Endometrial microvascular endothelial cells (primary cell): Measurements from ENCODE around the gene HDAC9. TPM values are rescaled to one million over a fixed set of nuclear protein-coding genes. Genes with fewer than 3 reads are reported as not detected.
"Not testable (repeated sequence)": the region's sequence is repeated elsewhere in the genome, so short reads cannot be mapped to it uniquely, and the experiment has no call there.

Source experiments
- in situ Hi-C: cut with HindIII; loops from 2 replicates; pipeline ENCODE4 v1.10.0; 2017; ENCODE audit warnings: low sequenced_read_pairs, low pct_unique_long_range_greater_than_20kb; ENCODE audit errors: inconsistent ontology term
- total RNA-seq: library from RNA; depleted of rRNA; stranded (reverse); fragments of >200 nt; gene quantifications from one replicate; pipeline ENCODE4 v1.2.3, GENCODE V29; 2015; ENCODE audit errors: inconsistent ontology term

HDAC9 gene
- total RNA-seq, 1 donor from 2014 or later: 6.3 TPM

- in situ Hi-C loops: not testable (repeated sequence)
These were observed 240.5 kb downstream of the HDAC9 start for GRCh38 chr7:18736012-18736411.

GRCh38 chr7:18740579-18740988, 245.0 kb downstream of the HDAC9 start:
- in situ Hi-C loops: no loop called here

GRCh38 chr7:18753972-18754610, 258.5 kb downstream of the HDAC9 start:
- in situ Hi-C loops: no loop called here

- in situ Hi-C loops: no loop called here
These were observed 259.2 kb downstream of the HDAC9 start for GRCh38 chr7:18754766-18755165.

- in situ Hi-C loops: no loop called here
These were observed 260.2 kb downstream of the HDAC9 start for GRCh38 chr7:18755793-18756192.

GRCh38 chr7:18756378-18757050, 261.0 kb downstream of the HDAC9 start:
- in situ Hi-C loops: no loop called here

- in situ Hi-C loops: no loop called here
These were observed 264.5 kb downstream of the HDAC9 start for GRCh38 chr7:18760046-18760445.

GRCh38 chr7:18760631-18761445, 265.3 kb downstream of the HDAC9 start:
- in situ Hi-C loops: no loop called here

- in situ Hi-C loops: no loop called here
These were observed 266.6 kb downstream of the HDAC9 start for GRCh38 chr7:18762189-18762588.

GRCh38 chr7:18768256-18768655, 272.7 kb downstream of the HDAC9 start:
- in situ Hi-C loops: no loop called here

- in situ Hi-C loops: no loop called here
These were observed 274.7 kb downstream of the HDAC9 start for GRCh38 chr7:18770154-18770811.

- in situ Hi-C loops: no loop called here
These were observed 275.3 kb downstream of the HDAC9 start for GRCh38 chr7:18770822-18771221.

GRCh38 chr7:18771834-18772566, 276.5 kb downstream of the HDAC9 start:
- in situ Hi-C loops: no loop called here

GRCh38 chr7:18772567-18772965, 277.0 kb downstream of the HDAC9 start:
- in situ Hi-C loops: no loop called here

- in situ Hi-C loops: no loop called here
These were observed 281.8 kb downstream of the HDAC9 start for GRCh38 chr7:18777314-18777713.

- in situ Hi-C loops: no loop called here
These were observed 283.0 kb downstream of the HDAC9 start for GRCh38 chr7:18778594-18778993.

- in situ Hi-C loops: no loop called here
These were observed 284.7 kb downstream of the HDAC9 start for GRCh38 chr7:18780266-18780665.

- in situ Hi-C loops: no loop called here
These were observed 285.4 kb downstream of the HDAC9 start for GRCh38 chr7:18780938-18781337.
